ENCODE data around the gene ADH1B. TPM values are rescaled to one million over a fixed set of nuclear protein-coding genes. Genes with fewer than 3 reads are reported as not detected.

Gene ADH1B
- total RNA-seq, 1 experiment from 2014 or later: not detected

Other genes with a start within 250 kb of the ADH1B start
- 331 and 341 TPM in 2 replicates for gene ADH5, start 232.6 kb downstream of the ADH1B start, total RNA-seq (2014; rRNA removed; shearing (Covaris generic))
- gene ADH4, start 177.1 kb downstream of the ADH1B start, total RNA-seq (2014; rRNA removed; shearing (Covaris generic)): 0.55 TPM in 2 replicates
- not detected in 2 replicates for gene ADH6, start 102.2 kb downstream of the ADH1B start, total RNA-seq (2014; rRNA removed; shearing (Covaris generic))
- not detected in 2 replicates for gene ADH1A, start 30.4 kb downstream of the ADH1B start, total RNA-seq (2014; rRNA removed; shearing (Covaris generic))
- not detected in 2 replicates for gene ADH1C, start 31.3 kb upstream of the ADH1B start, total RNA-seq (2014; rRNA removed; shearing (Covaris generic))
- not detected in 2 replicates for gene ADH7, start 113.9 kb upstream of the ADH1B start, total RNA-seq (2014; rRNA removed; shearing (Covaris generic))
- gene C4orf17, start 189.6 kb upstream of the ADH1B start, total RNA-seq (2014; rRNA removed; shearing (Covaris generic)): not detected in 2 replicates
- gene TRMT10A, start 242.6 kb upstream of the ADH1B start, total RNA-seq (2014; rRNA removed; shearing (Covaris generic)): 3.8 and 6.5 TPM in 2 replicates